Activated T-helper 1 cell treated with anti-CD3 and anti-CD28 coated beads, Interleukin-2, amount 50 U/mL, for 16 hours (primary cell): ENCODE measurements around the gene TMEM51.

Experiments used
- DNase-seq, 2 donors: peaks; one replicate each; pipeline ENCODE4 v3.0.0-alpha.2; 2020; ENCODE audit warnings: low read depth in 1 of 2, low spot score in 1 of 2

The TMEM51 gene

GRCh38 chr1:15264769-15265168, 111.2 kb downstream of the TMEM51 start:
- DNase-seq, result no peak
